DMS153 treated with DMSO at 0.1 percent for 48 hours (cell line): ENCODE data around the gene FZD8.
A peak's percentile ranks its signal among the peaks of the same experiment; 100 is the strongest.
"Not testable (repeated sequence)": the region's sequence is repeated elsewhere in the genome, so short reads cannot be mapped to it uniquely, and the experiment has no call there.

ENCODE experiments used
- DNase-seq: peaks from one replicate; lab custom pipeline; 2025; ENCODE audit not compliant: unreplicated experiment; lab: John Stamatoyannopoulos, UW

The FZD8 gene

DNA sequence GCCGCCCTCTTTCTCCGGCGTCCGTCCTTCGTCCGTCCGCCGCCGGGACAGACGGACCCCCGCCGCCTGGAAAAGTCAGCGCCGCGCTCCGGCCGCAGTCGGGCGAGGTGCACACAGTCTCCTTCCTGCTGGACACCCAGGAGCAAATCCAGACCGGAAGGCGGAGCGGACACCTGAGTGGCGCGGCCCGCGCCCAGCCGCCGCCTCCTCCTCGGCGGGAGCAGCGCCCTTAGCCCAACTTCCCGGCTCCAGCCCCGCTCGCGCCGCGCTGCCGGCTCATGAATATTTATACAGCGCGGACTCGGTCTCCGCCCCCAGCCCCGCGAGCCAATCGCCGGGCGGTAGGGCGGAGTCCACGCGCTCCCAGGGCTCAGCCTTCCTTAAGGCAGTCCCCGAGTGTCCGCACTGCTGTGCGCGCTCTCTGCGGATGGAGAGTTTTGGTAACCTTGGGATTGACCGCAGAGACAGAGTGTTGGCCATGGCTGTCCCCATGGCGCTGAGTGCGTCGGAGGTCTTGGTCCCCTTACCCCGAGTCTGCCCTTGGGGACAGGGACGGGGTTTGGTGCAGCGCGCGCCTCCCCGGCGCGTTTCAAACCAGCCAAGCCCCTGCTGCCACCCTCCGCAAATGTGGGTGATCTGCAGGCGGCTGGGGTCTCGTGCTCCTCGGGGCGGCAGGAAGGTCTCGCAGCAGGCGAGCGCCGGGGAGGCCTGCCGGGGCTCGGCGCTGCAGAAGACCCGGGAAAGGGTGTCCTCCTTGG, at the start of gene FZD8:
TSS of gene FZD8 (minus strand) at position 262 of the 758 bp plus-strand sequence. CDS start 867 bp downstream, outside the sequence.
- DNase-seq = peak; percentile 46

DNA sequence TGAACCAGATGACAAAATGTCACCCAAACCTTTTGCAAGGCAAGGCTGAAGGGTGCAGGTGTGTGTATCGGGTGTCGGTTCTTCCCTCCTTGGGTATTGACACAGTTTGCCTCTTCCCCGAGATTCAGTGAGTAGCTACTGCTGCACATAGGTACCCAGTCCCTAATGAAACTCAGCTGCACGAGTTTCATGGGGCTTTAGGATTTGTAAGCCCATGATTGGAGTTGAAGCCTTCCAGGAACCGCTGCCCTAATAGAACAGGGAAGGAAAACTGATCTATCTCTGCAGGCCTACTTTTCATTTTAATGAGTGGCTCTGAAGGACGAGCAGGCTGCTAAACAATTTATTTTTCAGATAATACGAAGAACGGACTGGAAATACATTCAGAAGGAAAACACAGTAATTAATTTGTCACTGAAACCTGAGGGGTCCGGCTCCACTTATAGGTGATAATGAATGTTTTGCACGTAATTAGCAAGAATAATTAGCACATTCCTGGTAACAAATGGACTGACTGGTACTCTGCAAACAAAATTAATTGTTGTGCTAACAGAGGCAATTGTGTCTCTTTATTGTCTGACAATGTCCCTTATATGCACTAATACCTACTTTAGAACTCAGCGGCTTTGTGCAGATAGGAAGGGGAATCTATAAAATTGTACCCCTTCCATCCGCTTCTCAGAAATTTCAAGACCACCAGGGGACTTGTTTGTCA, 49.6 kb upstream of the FZD8 start:
- DNase-seq = no peak

DNA sequence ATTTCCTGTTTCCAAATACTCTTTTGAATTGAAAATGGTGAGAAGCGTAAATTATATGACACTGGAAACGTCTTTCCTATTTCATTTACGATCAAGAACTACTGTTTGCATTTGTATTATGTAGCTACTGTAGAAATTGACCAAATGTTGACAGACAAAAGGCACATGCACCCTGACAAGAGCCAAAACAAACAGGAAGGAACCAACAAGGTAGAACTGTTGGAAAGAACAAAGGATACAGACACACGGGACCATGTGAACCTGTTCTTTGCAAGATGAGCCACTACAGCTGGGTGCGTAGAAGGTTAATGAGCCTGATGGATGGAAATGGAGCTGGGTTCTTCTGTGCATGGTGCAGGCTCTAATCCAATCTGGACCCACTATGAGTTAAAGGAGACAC, 48.4 kb upstream of the FZD8 start:
- DNase-seq = peak; percentile 39

GRCh38 chr10:35685858-35686257, 43.8 kb upstream of the FZD8 start:
- DNase-seq = not testable (repeated sequence)

DNA sequence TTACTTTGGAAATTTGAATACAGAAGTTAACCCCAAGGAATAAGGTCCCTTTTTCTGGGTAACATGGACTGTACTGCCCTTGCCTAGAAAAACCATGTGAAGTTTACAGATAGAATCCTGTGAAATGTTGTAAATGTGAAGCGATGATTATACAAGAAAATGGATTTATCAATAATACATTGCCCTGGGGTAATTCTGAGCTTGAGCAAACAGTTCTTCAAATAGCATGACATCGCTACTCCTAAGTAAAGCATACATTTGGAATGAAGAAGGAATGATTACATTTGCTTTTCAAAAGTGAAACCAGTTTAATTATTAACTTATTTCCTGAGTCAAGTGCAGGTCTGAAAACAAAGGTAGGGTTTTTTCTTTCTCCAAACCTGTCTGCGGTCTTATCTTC, 43.3 kb upstream of the FZD8 start:
- no peak for DNase-seq

DNA sequence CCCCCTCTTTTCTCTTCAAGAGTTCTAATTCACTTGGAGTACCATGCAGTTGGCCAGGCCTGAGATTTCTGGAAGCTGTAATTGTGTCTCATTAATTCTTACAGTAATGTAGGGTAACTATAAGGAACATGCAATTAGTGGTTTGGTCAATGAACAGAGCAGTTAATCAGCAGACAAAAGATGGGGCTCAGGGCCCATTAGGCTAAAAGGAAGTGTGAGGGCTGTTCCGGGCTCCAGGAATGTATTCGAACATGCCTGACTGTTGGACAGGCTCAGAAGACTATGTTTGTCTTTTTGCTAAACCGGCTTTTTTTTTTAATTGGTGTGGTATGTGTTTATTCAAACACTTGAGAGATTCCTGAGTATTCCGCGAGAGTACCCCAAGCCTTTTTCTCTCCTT, 42.5 kb upstream of the FZD8 start:
- DNase-seq = no peak

- no peak for DNase-seq
These were observed 33.8 kb upstream of the FZD8 start for GRCh38 chr10:35675846-35676245.

DNA sequence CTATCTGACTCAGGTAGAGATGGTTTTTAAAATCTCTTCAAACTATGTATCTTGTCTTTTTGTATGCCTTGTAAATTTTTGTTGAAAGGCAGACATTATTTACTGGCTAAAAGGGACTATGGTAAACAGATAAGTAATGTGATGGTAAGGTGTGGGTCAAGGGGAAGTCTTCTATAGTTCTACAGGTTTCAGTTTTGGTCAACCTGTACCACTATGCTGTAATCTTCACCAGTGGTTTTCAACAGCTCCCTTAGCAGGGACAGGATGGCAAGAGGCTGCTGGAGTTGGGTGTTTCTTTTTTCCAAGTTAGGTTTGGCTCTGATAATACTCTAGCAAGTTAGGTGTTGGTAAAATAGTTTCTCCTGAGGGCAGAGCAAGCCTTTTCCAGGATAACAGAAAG, 32.7 kb upstream of the FZD8 start:
- no peak for DNase-seq

DNA sequence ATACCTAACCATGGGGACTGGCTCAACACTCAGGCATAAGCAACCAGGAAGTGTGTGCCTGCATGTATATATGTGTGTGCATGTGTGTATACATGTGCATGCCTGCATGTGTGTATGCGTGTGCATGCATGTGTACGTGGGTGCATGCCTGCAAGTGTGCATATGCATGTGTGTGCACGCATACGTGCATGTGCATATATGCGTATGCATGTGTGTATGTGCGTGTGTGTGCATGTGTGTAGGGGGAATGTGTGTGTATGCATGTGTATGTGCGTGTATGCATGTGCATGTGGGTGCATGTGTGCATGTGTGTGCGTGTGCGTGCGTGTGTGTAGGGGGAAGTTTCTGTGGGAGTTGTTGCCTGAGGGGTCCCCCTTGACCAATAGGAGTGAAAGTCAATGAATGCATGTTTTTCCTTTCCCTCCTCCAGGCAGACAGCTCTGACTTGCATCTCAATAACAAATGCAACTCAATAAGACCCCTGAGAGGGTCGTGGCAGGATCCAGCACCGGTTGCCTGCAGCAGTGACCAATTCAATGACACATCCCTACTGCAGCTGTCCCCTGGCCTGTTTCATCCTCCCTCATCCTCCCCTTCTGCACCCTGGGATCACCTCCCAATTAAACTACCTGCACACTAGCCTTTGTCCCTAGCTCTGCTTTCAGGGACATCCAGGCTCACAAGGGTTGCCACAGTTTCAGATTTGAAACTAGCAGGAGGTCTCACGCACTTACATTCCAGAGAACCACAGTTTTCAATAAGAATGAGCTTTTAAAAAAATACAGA, 27.0 kb upstream of the FZD8 start:
- DNase-seq = no peak

DNA sequence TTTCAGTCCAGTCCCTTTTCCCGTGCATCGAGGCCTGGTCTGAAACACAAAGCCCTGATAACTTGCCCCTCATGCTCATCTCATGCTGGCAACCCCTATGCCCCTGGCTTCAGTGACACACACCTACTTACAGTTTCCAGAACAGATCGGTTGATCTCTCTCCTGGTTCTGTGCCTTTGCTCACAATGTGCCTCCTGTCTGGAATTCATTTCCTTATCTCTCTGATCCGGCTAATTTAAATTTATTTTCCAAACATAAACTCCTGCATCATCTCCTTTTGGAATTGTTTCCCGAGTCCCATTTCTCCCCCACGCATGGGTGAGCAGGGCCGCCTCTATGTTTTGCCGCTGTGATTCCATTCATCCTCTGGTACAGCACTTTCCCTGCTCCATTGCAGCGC, 25.9 kb upstream of the FZD8 start:
- no peak for DNase-seq

DNA sequence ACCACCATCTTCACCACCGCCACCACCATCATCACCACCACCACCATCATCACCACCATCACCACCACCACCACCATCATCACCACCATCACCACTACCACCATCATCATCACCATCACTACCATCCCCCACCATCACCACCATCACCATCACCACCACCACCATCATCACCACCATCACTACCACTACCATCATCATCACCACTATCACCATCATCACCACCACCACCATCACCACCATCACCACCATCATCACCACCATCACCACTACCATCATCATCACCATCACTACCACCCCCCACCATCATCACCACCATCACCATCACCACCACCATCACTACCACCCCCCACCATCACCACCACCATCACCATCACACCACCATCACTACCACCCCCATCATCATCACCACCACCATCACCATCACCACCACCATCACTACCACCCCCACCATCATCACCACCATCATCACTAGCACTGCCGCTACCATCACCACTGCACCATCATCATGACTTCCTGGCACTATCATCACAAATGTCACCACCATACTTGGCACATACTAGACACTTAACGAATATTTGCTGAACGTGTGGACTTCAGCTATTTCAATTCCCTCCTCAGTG, 25.3 kb upstream of the FZD8 start:
- DNase-seq = no peak

- DNase-seq = no peak
These were observed 19.1 kb upstream of the FZD8 start for GRCh38 chr10:35661236-35661635.

- DNase-seq = no peak
These were observed 17.4 kb upstream of the FZD8 start for GRCh38 chr10:35659456-35659855.

GRCh38 chr10:35657621-35658020, 15.5 kb upstream of the FZD8 start:
- no peak for DNase-seq

DNA sequence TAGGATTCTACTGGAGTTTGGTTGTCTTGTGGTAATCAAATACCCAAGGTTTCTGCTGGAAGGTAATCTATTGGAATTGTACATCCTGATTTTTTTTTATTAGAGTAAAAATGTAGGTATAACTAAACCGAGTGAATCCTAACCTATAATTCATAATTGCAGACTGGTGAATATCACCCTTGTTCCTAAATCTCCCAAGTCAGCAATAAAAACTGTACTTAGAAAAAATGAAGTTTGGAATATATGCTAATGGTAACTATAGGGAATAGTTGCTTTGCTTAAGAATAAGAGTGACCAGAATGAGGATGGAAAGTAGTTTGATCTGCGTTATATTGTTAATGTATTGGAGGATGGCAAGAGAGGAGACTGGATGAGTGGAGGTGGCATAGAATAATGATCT, 10.7 kb upstream of the FZD8 start:
- DNase-seq = no peak

DNA sequence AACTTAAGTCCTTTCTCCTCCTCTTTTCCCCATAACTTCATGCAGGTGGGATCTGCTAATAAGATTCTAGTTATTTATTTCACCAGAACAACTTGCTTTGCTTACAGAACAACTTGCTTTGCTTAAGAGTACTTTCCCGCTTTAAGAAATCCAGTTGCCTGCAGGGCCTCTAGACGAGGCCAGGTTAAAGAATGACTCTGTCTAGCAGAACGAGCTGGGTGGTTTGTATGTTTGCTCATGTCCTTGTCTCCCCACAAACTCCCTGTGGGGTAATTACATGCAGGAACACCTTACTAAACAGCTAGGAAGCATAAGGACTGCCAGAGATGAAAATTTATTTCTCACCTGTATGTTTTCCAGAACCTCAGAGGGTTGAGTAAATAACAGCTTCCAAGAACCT, 8.8 kb upstream of the FZD8 start:
- no peak for DNase-seq

GRCh38 chr10:35644050-35644950, 2.2 kb upstream of the FZD8 start:
- DNase-seq = no peak

GRCh38 chr10:35643151-35644049, 1.3 kb upstream of the FZD8 start:
- no peak for DNase-seq

- no peak for DNase-seq
These were observed 658 bp upstream of the FZD8 start for GRCh38 chr10:35642793-35643114.

DNA sequence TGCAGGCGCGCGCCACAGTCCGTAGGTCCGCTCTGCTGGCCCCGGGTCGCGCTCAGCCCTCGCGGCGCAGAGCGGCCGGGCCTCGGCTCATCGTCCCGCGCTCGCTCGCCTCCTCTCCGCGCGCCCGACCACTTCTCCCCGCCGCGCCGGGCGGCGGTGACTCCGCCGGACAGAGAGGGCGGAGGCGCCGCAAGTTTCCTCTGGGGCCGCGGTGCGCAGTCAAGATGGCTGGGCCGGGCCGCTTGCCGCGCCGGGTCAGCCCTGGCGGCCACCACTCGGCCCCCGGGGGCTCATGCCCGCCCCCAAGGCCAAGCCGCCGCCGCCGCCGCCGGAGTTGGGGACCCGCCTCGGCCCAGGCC, 441 bp downstream of the FZD8 start:
- no peak for DNase-seq
